IMR-90 (cell line): ENCODE measurements around the gene DKK3. TPM values are rescaled to one million over a fixed set of nuclear protein-coding genes. Genes with fewer than 3 reads are reported as not detected.
A peak's percentile ranks its signal among the peaks of the same experiment; 100 is the strongest.

Experiments
- ATAC-seq: fragments of 200-7000 bp; cut with Tn5 transposase; 2 replicates; pipeline ENCODE4 v1.9.1; 2020; ENCODE audit warnings: low read depth, mild to moderate bottlenecking, moderate library complexity
- BruUV-seq: library from RNA; stranded (reverse); fragments of 400-500 nt; replicated peaks from 2 replicates; lab custom pipeline; 2021; lab: Mats Ljungman, UMichigan
- CTCF ChIA-PET: fragments of 300-600 bp; formaldehyde crosslinking; extraction: SDS; loops from one replicate; lab custom pipeline; 2021; ENCODE audit warnings: antibody characterized with exemption; lab: Yijun Ruan, JAX
- POLR2A ChIA-PET: fragments of 300-600 bp; sonication (Branson Sonifier 250); formaldehyde crosslinking; loops from one replicate; lab custom pipeline; 2022; ENCODE audit warnings: antibody characterized with exemption; ENCODE audit not compliant: unreplicated experiment; lab: Charles Lee
- DNase-seq: peaks from one replicate; pipeline ENCODE4 v3.0.0; 2013
- H2AFZ ChIP-seq: replicated peaks from 2 replicates; pipeline ENCODE3; 2013; ENCODE audit warnings: low read length, mild to moderate bottlenecking; ENCODE audit not compliant: poor library complexity
- H2AK5ac ChIP-seq: 2 replicates; pipeline ENCODE4 v1.6.1; 2013; ENCODE audit warnings: low read depth, low read length, inconsistent platforms
- H2AK9ac ChIP-seq: replicated peaks from 2 replicates; pipeline ENCODE3; 2013; ENCODE audit warnings: mild to moderate bottlenecking, low read depth, low read length, moderate library complexity; ENCODE audit not compliant: poor library complexity
- H2BK120ac ChIP-seq: 2 replicates; pipeline ENCODE4 v1.6.1; 2013; ENCODE audit warnings: low read depth, low read length, inconsistent platforms
- H2BK15ac ChIP-seq: 3 replicates; pipeline ENCODE4 v1.6.1; 2013; ENCODE audit warnings: low read depth, low read length, inconsistent platforms
- H2BK20ac ChIP-seq: 2 replicates; pipeline ENCODE4 v1.6.1; 2013; ENCODE audit warnings: low read depth, mild to moderate bottlenecking, inconsistent platforms, low read length, moderate library complexity
- H2BK5ac ChIP-seq: 2 replicates; pipeline ENCODE4 v1.6.1; 2013; ENCODE audit warnings: mild to moderate bottlenecking, low read depth, low read length, inconsistent platforms; ENCODE audit not compliant: poor library complexity, severe bottlenecking
- H3K14ac ChIP-seq: replicated peaks from 2 replicates; pipeline ENCODE4 v1.6.1; 2013; ENCODE audit warnings: low read depth, low read length, inconsistent platforms
- H3K18ac ChIP-seq: 2 replicates; pipeline ENCODE4 v1.6.1; 2013; ENCODE audit warnings: low read depth, low read length, control low read depth
- H3K23ac ChIP-seq: 2 replicates; pipeline ENCODE4 v1.6.1; 2013; ENCODE audit warnings: low read depth, low read length, inconsistent platforms
- H3K27ac ChIP-seq: 2 replicates; pipeline ENCODE4 v1.5.1; 2013; ENCODE audit warnings: mild to moderate bottlenecking, control low read depth, low read length; ENCODE audit not compliant: insufficient read depth
- H3K27me3 ChIP-seq: 2 replicates; pipeline ENCODE4 v1.6.1; 2013; ENCODE audit warnings: low read length; ENCODE audit not compliant: control insufficient read depth, insufficient read depth
- H3K36me3 ChIP-seq: 2 replicates; pipeline ENCODE4 v1.6.1; 2013; ENCODE audit warnings: low read length, mixed read lengths; ENCODE audit not compliant: control insufficient read depth, insufficient read depth
- H3K4ac ChIP-seq: 2 replicates; pipeline ENCODE4 v1.6.1; 2013; ENCODE audit warnings: low read depth, low read length, inconsistent platforms
- H3K4me1 ChIP-seq: 2 replicates; pipeline ENCODE4 v1.6.1; 2013; ENCODE audit warnings: low read length, mixed read lengths; ENCODE audit not compliant: control insufficient read depth, insufficient read depth
- H3K4me2 ChIP-seq: 2 replicates; pipeline ENCODE4 v1.6.1; 2013; ENCODE audit warnings: low read depth, mild to moderate bottlenecking, control low read depth, low read length, moderate library complexity
- H3K4me3 ChIP-seq: 2 replicates; pipeline ENCODE4 v1.5.1; 2013; ENCODE audit warnings: low read depth, mild to moderate bottlenecking, control low read depth, low read length, moderate library complexity; ENCODE audit not compliant: insufficient read depth
- H3K56ac ChIP-seq: 2 replicates; pipeline ENCODE4 v1.6.1; 2013; ENCODE audit warnings: low read length, inconsistent platforms; ENCODE audit not compliant: insufficient read depth; ENCODE audit errors: extremely low read depth
- H3K79me1 ChIP-seq, 2 experiments: 2 replicates each; pipeline ENCODE4 v1.6.1; 2013; ENCODE audit warnings: low read length in 2 of 2, inconsistent platforms in 1 of 2, low read depth in 1 of 2
- H3K9ac ChIP-seq: 2 replicates; pipeline ENCODE4 v1.6.1; 2013; ENCODE audit warnings: low read depth, low read length, control low read depth
- H3K9me1 ChIP-seq: 2 replicates; pipeline ENCODE4 v1.6.1; 2013; ENCODE audit warnings: low read length, inconsistent platforms; ENCODE audit not compliant: insufficient read depth
- H3K9me3 ChIP-seq: 2 replicates; pipeline ENCODE4 v1.6.1; 2013; ENCODE audit warnings: low read length; ENCODE audit not compliant: control insufficient read depth, insufficient read depth
- H4K20me1 ChIP-seq: 2 replicates; pipeline ENCODE4 v1.6.1; 2013; ENCODE audit warnings: low read length, inconsistent platforms; ENCODE audit not compliant: insufficient read depth
- H4K5ac ChIP-seq: 2 replicates; pipeline ENCODE4 v1.6.1; 2013; ENCODE audit warnings: mild to moderate bottlenecking, low read depth, low read length, control low read depth
- H4K8ac ChIP-seq, 2 experiments: 2 replicates each; pipeline ENCODE4 v1.6.1; 2013; ENCODE audit warnings: low read depth in 2 of 2, low read length in 2 of 2, control low read depth in 1 of 2, inconsistent platforms in 1 of 2
- H4K91ac ChIP-seq: 2 replicates; pipeline ENCODE4 v1.6.1; 2013; ENCODE audit warnings: low read depth, low read length, inconsistent platforms; ENCODE audit not compliant: insufficient read depth
- CEBPB ChIP-seq: IDR thresholded peaks from 2 replicates; pipeline ENCODE4 v1.6.1; 2012; ENCODE audit warnings: low read depth, low read length, improper control_type of control experiment
- WGBS, 2 experiments: methylation state at CpG; one replicate each; pipeline versions ENCODE4 v1.1.5 to v1.1.7; 2013; ENCODE audit warnings: missing lambda C conversion rate in 2 of 2; ENCODE audit not compliant: insufficient read length in 1 of 2; ENCODE audit errors: extremely low coverage in 2 of 2; 5-methylcytosine and 5-hydroxymethylcytosine counted together
- dilution Hi-C: fragments of 300-500 bp; cut with HindIII; formaldehyde crosslinking; loops from one replicate; pipeline ENCODE4 v1.14.3; 2018; ENCODE audit warnings: low sequenced_read_pairs; ENCODE audit not compliant: unreplicated experiment
- in situ Hi-C: fragments of 300-500 bp; cut with MboI; formaldehyde crosslinking; loops from 3 replicates; pipeline ENCODE4 v1.14.3; 2019; ENCODE audit warnings: low sequenced_read_pairs, inconsistent platforms, mixed read lengths
- intact Hi-C: fragments of 100-400 bp; cut with micrococcal nuclease; formaldehyde crosslinking; loops from 2 replicates; pipeline ENCODE4 v1.10.0; 2022
- polyA plus RNA-seq, 3 experiments: library from polyadenylated mRNA; depleted of rRNA; stranded (reverse); fragments of >200 nt; gene quantifications; 2 replicates each; pipeline ENCODE4 v1.2.3, GENCODE V29; 2012; ENCODE audit warnings: low replicate concordance in 1 of 3
- total RNA-seq: library from RNA; depleted of rRNA; stranded (reverse); fragments of >200 nt; gene quantifications from 2 replicates; pipeline ENCODE4 v1.2.3, GENCODE V29; 2012
- TF ChIP-seq, protein P1 (sequence below): fragments of 150-350 bp; IDR thresholded peaks from 2 replicates; pipeline ENCODE4 v1.6.1; 2017; ENCODE audit warnings: mild to moderate bottlenecking, antibody characterized with exemption, low read length, low read depth

The DKK3 gene
- total and polyA plus RNA-seq, 2 of the 4 experiments (the other 2 are of a cell fraction), result 453 to 964 TPM

DNA sequence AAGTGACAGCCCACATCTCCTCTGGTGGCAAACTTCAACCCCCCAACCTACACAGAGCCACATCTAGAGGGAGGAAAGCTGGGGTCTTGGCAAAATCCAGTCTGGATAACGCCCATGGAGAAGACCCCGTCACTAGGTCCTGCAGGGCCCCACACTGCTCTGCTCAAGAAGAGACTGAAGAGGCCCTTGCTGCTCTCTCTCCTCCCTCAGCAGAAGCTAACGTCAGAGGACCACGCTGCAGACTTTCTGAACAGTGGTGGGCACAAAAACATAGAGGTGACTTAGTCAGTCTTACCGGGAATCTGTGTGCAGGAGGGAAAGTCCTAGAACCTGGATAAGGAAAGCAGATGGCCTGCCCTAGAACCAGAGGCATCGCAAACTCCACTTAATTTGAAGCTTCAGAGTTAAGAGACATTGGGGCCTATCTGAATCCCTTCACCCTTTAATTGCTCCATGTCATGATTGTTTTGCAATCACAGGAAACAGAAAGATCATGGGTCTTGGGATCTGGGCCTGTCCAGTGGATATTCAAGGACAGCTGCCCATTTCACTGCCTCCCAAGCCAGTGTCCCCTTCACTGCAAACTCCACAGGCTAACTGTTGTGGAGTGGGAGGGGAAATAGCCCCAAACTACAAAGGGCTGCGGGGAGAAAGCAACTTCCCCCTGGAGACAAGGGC lies 1.7 kb downstream of the DKK3 start:
- Histone ChIP-seq H3K4me1 (peaks cover 33% of the 10 kb centered on the region), H2BK15ac (peak overlapping the region; percentile 62; the same call in 1 of the 3 replicates), H3K36me3 (peaks cover 19% of the 10 kb centered on the region), H2BK120ac (peak overlapping the region; percentile 66), H4K20me1 (peaks cover 42% of the 10 kb centered on the region), H4K8ac (peak overlapping the region in 1 of 2 experiments; percentile 57; a peak in 2 of 4 replicates), H3K18ac (peak overlapping the region; percentile 84), H3K4me2 (peak overlapping the region; percentile 97), H4K5ac (peak overlapping the region; percentile 76), H3K9me3 (no peaks in the 10 kb centered on the region), H3K27me3 (no peaks in the 10 kb centered on the region), H3K14ac (peak overlapping the region; percentile 84), H2AFZ (peak overlapping the region; percentile 27), H2BK20ac (peak overlapping the region; percentile 75), H2BK5ac (peak overlapping the region; percentile 81), H3K4me3 (peak overlapping the region; percentile 100), H4K91ac (peak overlapping the region; percentile 26), H2AK5ac (peak overlapping the region; percentile 91), H3K9ac (0 out of 2 replicates have a peak overlapping the region, but pooled peaks have one; percentile 70), H2AK9ac (peak overlapping the region; percentile 92), H3K27ac (peak overlapping the region; percentile 67), H3K9me1 (peaks cover 41% of the 10 kb centered on the region), H3K79me1 (peaks cover 29 to 66% of the 10 kb centered on the region in 2 experiments), H3K56ac (0 out of 2 replicates have a peak overlapping the region, but pooled peaks have one; percentile 54), H3K23ac (peak overlapping the region; percentile 94), H3K4ac (peak overlapping the region; percentile 85)
- POLR2A ChIA-PET, result no interaction called here
- DNase-seq (no peak), ATAC-seq (no peak)
- no TSS peak for BruUV-seq
- dilution Hi-C loops (no loop called here), in situ Hi-C loops (no loop called here), intact Hi-C loops (no loop called here)
- TF ChIP-seq CEBPB, result peak; percentile 53; the same call in 1 of the 2 replicates
- TF ChIP-seq, protein P1, sequence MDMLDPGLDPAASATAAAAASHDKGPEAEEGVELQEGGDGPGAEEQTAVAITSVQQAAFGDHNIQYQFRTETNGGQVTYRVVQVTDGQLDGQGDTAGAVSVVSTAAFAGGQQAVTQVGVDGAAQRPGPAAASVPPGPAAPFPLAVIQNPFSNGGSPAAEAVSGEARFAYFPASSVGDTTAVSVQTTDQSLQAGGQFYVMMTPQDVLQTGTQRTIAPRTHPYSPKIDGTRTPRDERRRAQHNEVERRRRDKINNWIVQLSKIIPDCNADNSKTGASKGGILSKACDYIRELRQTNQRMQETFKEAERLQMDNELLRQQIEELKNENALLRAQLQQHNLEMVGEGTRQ, result no peak
- CTCF ChIA-PET, result interaction anchor here (1.4 kb wide), 1 partner anchor 28 kb away, joined by 3 read pairs; no protein-coding TSS in a partner anchor
- no CpG with 5 or more reads among the region's 7 CpGs for WGBS, 2 experiments
